Stomach (tissue), 9 donors: ENCODE measurements around the gene GCNT2. TPM values are rescaled to one million over a fixed set of nuclear protein-coding genes. Genes with fewer than 3 reads are reported as not detected.
A peak's percentile ranks its signal among the peaks of the same experiment; 100 is the strongest.

Source experiments
- DNase-seq, 2 donors: peaks; one replicate each; pipeline versions ENCODE4 v3.0.0 to v3.0.0-alpha.2; 2013 to 2019
- H3K27ac ChIP-seq, 5 donors: fragments of 200-600 bp in 4 of 5; sonication (generic) in 4 of 5; one replicate each; pipeline ENCODE4 v1.5.1; 2013 to 2019; ENCODE audit warnings: mild to moderate bottlenecking in 1 of 5, moderate library complexity in 1 of 5
- H3K27me3 ChIP-seq, 3 donors: fragments of 200-600 bp; sonication (generic); one replicate each; pipeline ENCODE4 v1.5.1; 2017 to 2019; ENCODE audit warnings: mixed run types in 1 of 3
- H3K36me3 ChIP-seq, 4 donors: fragments of 200-600 bp; sonication (generic); 1 replicate in 3 of 4; 2 replicates in 1 of 4; pipeline ENCODE4 v1.5.1; 2016 to 2019
- H3K4me1 ChIP-seq, 4 donors: fragments of 200-600 bp; sonication (generic); one replicate each; pipeline ENCODE4 v1.5.1; 2016 to 2019
- H3K4me3 ChIP-seq, 4 donors: fragments of 200-600 bp; sonication (generic) in 3 of 4; one replicate each; pipeline ENCODE4 v1.5.1; 2016 to 2019; ENCODE audit warnings: mild to moderate bottlenecking in 1 of 4
- H3K9me3 ChIP-seq, 4 donors: fragments of 200-600 bp; sonication (generic); one replicate each; pipeline ENCODE4 v1.5.1; 2016 to 2019
- EP300 ChIP-seq: sonication (generic); formaldehyde crosslinking; IDR thresholded peaks from one replicate; pipeline ENCODE4 v1.6.1; 2017; ENCODE audit warnings: antibody characterized with exemption
- POLR2A ChIP-seq, 4 donors: fragments of 450-650 bp; IDR thresholded peaks; one replicate each; pipeline ENCODE4 v1.6.1; 2016; ENCODE audit warnings: antibody characterized with exemption in 4 of 4, control low read depth in 2 of 4, mild to moderate bottlenecking in 1 of 4, moderate library complexity in 1 of 4
- POLR2AphosphoS5 ChIP-seq, 3 donors: sonication (generic); formaldehyde crosslinking; IDR thresholded peaks; one replicate each; pipeline ENCODE4 v1.6.1; 2016; ENCODE audit warnings: antibody characterized with exemption in 3 of 3
- WGBS, 5 donors: extraction: QIAGEN DNeasy Blood & Tissue Kit in 3 of 5; methylation state at CpG; one replicate each; pipeline versions ENCODE4 v1.1.5 to v1.1.7; 2013 to 2018; 5-methylcytosine and 5-hydroxymethylcytosine counted together
- intact Hi-C: fragments of 100-400 bp; cut with DNase I; formaldehyde crosslinking; loops from one replicate; pipeline ENCODE4 v1.15.1; 2023; ENCODE audit warnings: low total_unique reads
- polyA plus RNA-seq, 3 donors: library from polyadenylated mRNA; stranded (reverse); fragments of 200-250 nt; gene quantifications; one replicate each; pipeline ENCODE4 v1.2.3, GENCODE V29; 2013
- total RNA-seq, 5 donors: library from RNA; depleted of rRNA; stranded (reverse); fragments of >200 nt; gene quantifications; one replicate each; pipeline versions ENCODE4 v1.1.0 to v1.2.3, GENCODE V29; 2014 to 2016
- TF ChIP-seq, protein P1 (sequence below), 7 experiments: fragments of 450-650 bp in 4 of 7; fragments of 200-600 bp in 3 of 7; sonication (generic) in 3 of 7; IDR thresholded peaks; one replicate each; pipeline ENCODE4 v1.5.1; 2016 to 2019; ENCODE audit warnings: antibody characterized with exemption in 7 of 7, control low read depth in 2 of 7, mild to moderate bottlenecking in 1 of 7
- donor health status: healthy with polysubstance abuse.
- donor health status: Bipolar disorder and iron deficiency.
- donor health status: healthy.

Gene GCNT2
- total and polyA plus RNA-seq, 8 donors = 4.5 to 132 (median 29.7) TPM

DNA sequence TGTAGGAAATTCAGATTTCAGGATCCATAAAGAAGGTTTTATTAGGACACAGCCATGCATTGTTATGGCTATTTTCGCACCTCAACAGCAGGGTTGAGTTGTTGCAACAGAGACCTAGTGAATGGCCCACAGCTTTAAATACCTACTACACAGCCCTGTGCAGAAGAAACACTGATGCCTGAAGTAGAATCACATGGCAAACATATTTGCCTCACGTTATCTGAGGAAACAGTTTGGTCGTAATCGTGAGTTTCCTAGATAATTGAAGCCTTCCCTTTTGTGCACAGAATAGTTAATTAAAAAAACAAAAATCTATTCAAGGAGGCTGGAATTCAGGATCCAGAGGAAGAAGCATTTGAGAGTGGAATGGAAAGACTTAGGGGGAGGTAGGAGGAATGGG, 55.1 kb downstream of the GCNT2 start:
- no peaks in the 10 kb centered on the region for H3K9me3 ChIP-seq

GRCh38 chr6:10577112-10577511, 56.0 kb downstream of the GCNT2 start:
- intact Hi-C loops = no loop called here

More for the DNA sequence above, 55.1 kb downstream of the GCNT2 start:
- Histone ChIP-seq H3K36me3 (peaks cover 0 to 7% (median 0%) of the 10 kb centered on the region in 4 donors), H3K4me3 (no peak overlapping the region), H3K27me3 (no peaks in the 10 kb centered on the region), H3K4me1 (peaks cover 2 to 34% (median 13%) of the 10 kb centered on the region in 4 donors), H3K27ac (no peak overlapping the region)
- no peak for TF ChIP-seq EP300
- TF ChIP-seq, protein P1, sequence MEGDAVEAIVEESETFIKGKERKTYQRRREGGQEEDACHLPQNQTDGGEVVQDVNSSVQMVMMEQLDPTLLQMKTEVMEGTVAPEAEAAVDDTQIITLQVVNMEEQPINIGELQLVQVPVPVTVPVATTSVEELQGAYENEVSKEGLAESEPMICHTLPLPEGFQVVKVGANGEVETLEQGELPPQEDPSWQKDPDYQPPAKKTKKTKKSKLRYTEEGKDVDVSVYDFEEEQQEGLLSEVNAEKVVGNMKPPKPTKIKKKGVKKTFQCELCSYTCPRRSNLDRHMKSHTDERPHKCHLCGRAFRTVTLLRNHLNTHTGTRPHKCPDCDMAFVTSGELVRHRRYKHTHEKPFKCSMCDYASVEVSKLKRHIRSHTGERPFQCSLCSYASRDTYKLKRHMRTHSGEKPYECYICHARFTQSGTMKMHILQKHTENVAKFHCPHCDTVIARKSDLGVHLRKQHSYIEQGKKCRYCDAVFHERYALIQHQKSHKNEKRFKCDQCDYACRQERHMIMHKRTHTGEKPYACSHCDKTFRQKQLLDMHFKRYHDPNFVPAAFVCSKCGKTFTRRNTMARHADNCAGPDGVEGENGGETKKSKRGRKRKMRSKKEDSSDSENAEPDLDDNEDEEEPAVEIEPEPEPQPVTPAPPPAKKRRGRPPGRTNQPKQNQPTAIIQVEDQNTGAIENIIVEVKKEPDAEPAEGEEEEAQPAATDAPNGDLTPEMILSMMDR (IDR thresholded peaks at IDR 0.05) = no peak
- TF ChIP-seq POLR2A (IDR thresholded peaks at IDR 0.05) = no peak
- TF ChIP-seq POLR2AphosphoS5 (IDR thresholded peaks at IDR 0.05) = no peak
- intact Hi-C loops = no loop called here
- 56 to 77% (median 68%) methylated on average over 4 of the region's 4 CpGs for WGBS, 5 donors
- no peak for DNase-seq

GRCh38 chr6:10578723-10579122, 57.6 kb downstream of the GCNT2 start:
- TF ChIP-seq, protein P1 (IDR thresholded peaks at IDR 0.05) = no peak
- TF ChIP-seq EP300 (no peak), POLR2AphosphoS5 (IDR thresholded peaks at IDR 0.05) (no peak)
- WGBS, 5 donors = 95 to 100% (median 97%) methylated on average over 5 of the region's 5 CpGs
- peaks cover 0 to 3% (median 0%) of the 10 kb centered on the region in 4 donors for H3K36me3 ChIP-seq
- no peak overlapping the region for H3K27ac ChIP-seq
- H3K4me1 ChIP-seq = peaks cover 13 to 44% (median 24%) of the 10 kb centered on the region in 4 donors
- no peaks in the 10 kb centered on the region for H3K27me3 ChIP-seq
- DNase-seq = no peak
- intact Hi-C loops = no loop called here
- no peak overlapping the region for H3K4me3 ChIP-seq
- H3K9me3 ChIP-seq = no peaks in the 10 kb centered on the region

More at GRCh38 chr6:10577112-10577511, 56.0 kb downstream of the GCNT2 start:
- Histone ChIP-seq H3K4me3 (no peak overlapping the region), H3K4me1 (peaks cover 8 to 39% (median 16%) of the 10 kb centered on the region in 4 donors), H3K27ac (no peak overlapping the region), H3K27me3 (no peaks in the 10 kb centered on the region), H3K36me3 (peaks cover 0 to 7% (median 0%) of the 10 kb centered on the region in 4 donors), H3K9me3 (no peaks in the 10 kb centered on the region)
- DNase-seq = no peak
- TF ChIP-seq POLR2A (IDR thresholded peaks at IDR 0.05) (no peak), EP300 (no peak), POLR2AphosphoS5 (IDR thresholded peaks at IDR 0.05) (no peak)
- TF ChIP-seq, protein P1 (IDR thresholded peaks at IDR 0.05) = no peak
- 92 to 95% (median 94%) methylated on average over 6 to 8 of the region's 8 CpGs for WGBS, 5 donors

- 63 to 76% (median 70%) methylated on average over 4 of the region's 4 CpGs for WGBS, 5 donors
- DNase-seq = no peak
- intact Hi-C loops = no loop called here
Measured at GRCh38 chr6:10579803-10580202, 58.7 kb downstream of the GCNT2 start.

More at GRCh38 chr6:10579803-10580202, 58.7 kb downstream of the GCNT2 start:
- TF ChIP-seq, protein P1 (IDR thresholded peaks at IDR 0.05) = no peak
- no peak for TF ChIP-seq EP300
- no peak for TF ChIP-seq POLR2AphosphoS5 (IDR thresholded peaks at IDR 0.05)
- TF ChIP-seq POLR2A (IDR thresholded peaks at IDR 0.05) = no peak
- Histone ChIP-seq H3K9me3 (no peaks in the 10 kb centered on the region), H3K27ac (peak overlapping the region in 2 of 5 donors; percentile 15 to 40), H3K4me3 (no peak overlapping the region), H3K36me3 (no peaks in the 10 kb centered on the region), H3K27me3 (no peaks in the 10 kb centered on the region), H3K4me1 (peaks cover 19 to 52% (median 34%) of the 10 kb centered on the region in 4 donors)
